BLaER1 treated with 17β-estradiol and CSF1 and Interleukin-3, amounts not matched to agents 10 nM and 100 nM (cell line): ENCODE measurements around the gene A3GALT2.
A peak's percentile ranks its signal among the peaks of the same experiment; 100 is the strongest.

Experiments
- H3K27ac ChIP-seq, 11 experiments: shearing (Covaris generic); formaldehyde crosslinking; 2 replicates each; pipeline ENCODE4 v1.8.1; 2022
- H3K27me3 ChIP-seq, 11 experiments: shearing (Covaris generic); formaldehyde crosslinking; 2 replicates each; pipeline ENCODE4 v1.8.1; 2022
- H3K36me3 ChIP-seq, 11 experiments: shearing (Covaris generic); formaldehyde crosslinking; 2 replicates each; pipeline ENCODE4 v1.8.1; 2022
- H3K4me1 ChIP-seq, 10 experiments: shearing (Covaris generic); formaldehyde crosslinking; 2 replicates each; pipeline ENCODE4 v1.8.1; 2022
- H3K4me2 ChIP-seq, 11 experiments: shearing (Covaris generic); formaldehyde crosslinking; 2 replicates each; pipeline ENCODE4 v1.8.1; 2022
- H3K4me3 ChIP-seq, 10 experiments: shearing (Covaris generic); formaldehyde crosslinking; 2 replicates each; pipeline ENCODE4 v1.8.1; 2022
- H3K9ac ChIP-seq, 11 experiments: shearing (Covaris generic); formaldehyde crosslinking; 2 replicates each; pipeline ENCODE4 v1.8.1; 2022
- H3K9me3 ChIP-seq, 11 experiments: shearing (Covaris generic); formaldehyde crosslinking; replicated peaks in 1 of 11; 2 replicates each; pipeline ENCODE4 v1.8.1; 2022
- H4K20me1 ChIP-seq, 11 experiments: shearing (Covaris generic); formaldehyde crosslinking; 2 replicates each; pipeline ENCODE4 v1.8.1; 2022
- Cebpa-rat ChIP-seq, 11 experiments: shearing (Covaris generic); IDR thresholded peaks; 2 replicates each; pipeline ENCODE4 v1.8.1; 2022

A3GALT2 gene

GRCh38 chr1:33274446-33274845, 46.5 kb downstream of the A3GALT2 start:
- TF ChIP-seq Cebpa-rat (IDR thresholded peaks at IDR 0.05) = no peak
- H3K9me3 ChIP-seq = no peaks in the 10 kb centered on the region
- no peak overlapping the region for H3K27ac ChIP-seq
- H4K20me1 ChIP-seq = peaks cover 56 to 87% (median 72%) of the 10 kb centered on the region in 11 experiments; a peak in 21 of 22 replicates
- H3K4me1 ChIP-seq = peaks cover 0 to 30% (median 18%) of the 10 kb centered on the region in 10 experiments; a peak in 12 of 20 replicates
- no peak overlapping the region for H3K9ac ChIP-seq
- H3K27me3 ChIP-seq = no peaks in the 10 kb centered on the region
- H3K4me3 ChIP-seq = no peak overlapping the region
- H3K36me3 ChIP-seq = peaks cover 61 to 98% (median 84%) of the 10 kb centered on the region in 11 experiments
- no peak overlapping the region for H3K4me2 ChIP-seq

GRCh38 chr1:33273961-33274371, 46.9 kb downstream of the A3GALT2 start:
- Histone ChIP-seq H3K27me3 (no peaks in the 10 kb centered on the region), H3K27ac (no peak overlapping the region), H3K9me3 (no peaks in the 10 kb centered on the region), H3K4me1 (peaks cover 0 to 30% (median 18%) of the 10 kb centered on the region in 10 experiments; a peak in 12 of 20 replicates), H3K4me2 (no peak overlapping the region), H3K4me3 (no peak overlapping the region), H3K9ac (no peak overlapping the region), H3K36me3 (peaks cover 62 to 98% (median 84%) of the 10 kb centered on the region in 11 experiments), H4K20me1 (peaks cover 58 to 92% (median 77%) of the 10 kb centered on the region in 11 experiments; a peak in 21 of 22 replicates)
- TF ChIP-seq Cebpa-rat (IDR thresholded peaks at IDR 0.05) = no peak

GRCh38 chr1:33273406-33273805, 47.5 kb downstream of the A3GALT2 start:
- Histone ChIP-seq H3K27me3 (no peaks in the 10 kb centered on the region), H3K4me3 (no peak overlapping the region), H3K4me2 (no peak overlapping the region), H3K9me3 (no peaks in the 10 kb centered on the region), H3K9ac (no peak overlapping the region), H3K27ac (no peak overlapping the region), H3K4me1 (peaks cover 0 to 32% (median 18%) of the 10 kb centered on the region in 10 experiments; a peak in 12 of 20 replicates), H3K36me3 (peaks cover 59 to 98% (median 81%) of the 10 kb centered on the region in 11 experiments), H4K20me1 (peaks cover 64 to 97% (median 82%) of the 10 kb centered on the region in 11 experiments; a peak in 21 of 22 replicates)
- TF ChIP-seq Cebpa-rat (IDR thresholded peaks at IDR 0.05) = no peak

GRCh38 chr1:33272930-33273329, 48.0 kb downstream of the A3GALT2 start:
- Histone ChIP-seq H3K4me1 (peaks cover 0 to 32% (median 19%) of the 10 kb centered on the region in 10 experiments; a peak in 12 of 20 replicates), H3K27me3 (no peaks in the 10 kb centered on the region), H3K9me3 (no peaks in the 10 kb centered on the region), H3K36me3 (peaks cover 54 to 98% (median 78%) of the 10 kb centered on the region in 11 experiments), H3K4me3 (no peak overlapping the region), H3K27ac (0 out of 22 replicates have a peak overlapping the region, but pooled peaks of 1 of the 11 experiments have one; percentile 4), H4K20me1 (peaks cover 69 to 100% (median 85%) of the 10 kb centered on the region in 11 experiments; a peak in 21 of 22 replicates), H3K4me2 (no peak overlapping the region; a peak in 1 of 22 replicates), H3K9ac (peak overlapping the region in 1 of 11 experiments; percentile 2; a peak in 1 of 22 replicates)
- TF ChIP-seq Cebpa-rat (IDR thresholded peaks at IDR 0.05) = no peak

GRCh38 chr1:33272509-33272908, 48.4 kb downstream of the A3GALT2 start:
- Histone ChIP-seq H3K9ac (peak overlapping the region in 1 of 11 experiments; percentile 2; a peak in 1 of 22 replicates), H3K27me3 (no peaks in the 10 kb centered on the region), H3K36me3 (peaks cover 50 to 98% (median 74%) of the 10 kb centered on the region in 11 experiments), H3K27ac (0 out of 22 replicates have a peak overlapping the region, but pooled peaks of 1 of the 11 experiments have one; percentile 4), H3K9me3 (no peaks in the 10 kb centered on the region), H4K20me1 (peaks cover 73 to 100% (median 85%) of the 10 kb centered on the region in 11 experiments; a peak in 21 of 22 replicates), H3K4me2 (peak overlapping the region in 3 of 11 experiments; percentile 3 to 34 (median 21); a peak in 5 of 22 replicates), H3K4me1 (peaks cover 0 to 36% (median 21%) of the 10 kb centered on the region in 10 experiments; a peak in 12 of 20 replicates), H3K4me3 (no peak overlapping the region)
- TF ChIP-seq Cebpa-rat (IDR thresholded peaks at IDR 0.05) = no peak

- Histone ChIP-seq H3K27me3 (no peaks in the 10 kb centered on the region), H3K9me3 (no peaks in the 10 kb centered on the region), H3K27ac (no peak overlapping the region), H3K4me3 (no peak overlapping the region), H4K20me1 (peaks cover 79 to 100% (median 89%) of the 10 kb centered on the region in 11 experiments; a peak in 21 of 22 replicates), H3K36me3 (peaks cover 43 to 94% (median 71%) of the 10 kb centered on the region in 11 experiments), H3K4me2 (peak overlapping the region in 3 of 11 experiments; percentile 3 to 34 (median 21); a peak in 5 of 22 replicates), H3K9ac (no peak overlapping the region), H3K4me1 (peaks cover 0 to 41% (median 21%) of the 10 kb centered on the region in 10 experiments; a peak in 12 of 20 replicates)
- TF ChIP-seq Cebpa-rat (IDR thresholded peaks at IDR 0.05) = no peak
These were observed 49.0 kb downstream of the A3GALT2 start for GRCh38 chr1:33271666-33272505.

- Histone ChIP-seq H3K27ac (no peak overlapping the region; a peak in 1 of 22 replicates), H3K9me3 (no peaks in the 10 kb centered on the region), H3K4me2 (peak overlapping the region in 3 of 11 experiments; percentile 8 to 27 (median 14); a peak in 2 of 22 replicates), H3K4me1 (peaks cover 0 to 45% (median 21%) of the 10 kb centered on the region in 10 experiments; a peak in 12 of 20 replicates), H3K4me3 (no peak overlapping the region), H3K27me3 (no peaks in the 10 kb centered on the region), H3K9ac (0 out of 22 replicates have a peak overlapping the region, but pooled peaks of 1 of the 11 experiments have one; percentile 26), H4K20me1 (peaks cover 85 to 100% (median 96%) of the 10 kb centered on the region in 11 experiments), H3K36me3 (peaks cover 39 to 94% (median 71%) of the 10 kb centered on the region in 11 experiments)
- TF ChIP-seq Cebpa-rat (IDR thresholded peaks at IDR 0.05) = no peak
These were observed 50.0 kb downstream of the A3GALT2 start for GRCh38 chr1:33270808-33271465.

- peaks cover 0 to 45% (median 21%) of the 10 kb centered on the region in 10 experiments; a peak in 12 of 20 replicates for H3K4me1 ChIP-seq
- H3K36me3 ChIP-seq = peaks cover 34 to 94% (median 71%) of the 10 kb centered on the region in 11 experiments
- H3K27me3 ChIP-seq = no peaks in the 10 kb centered on the region
- no peak overlapping the region for H3K27ac ChIP-seq
- 0 out of 22 replicates have a peak overlapping the region, but pooled peaks of 1 of the 11 experiments have one; percentile 26 for H3K9ac ChIP-seq
- peaks cover 87 to 100% (median 99%) of the 10 kb centered on the region in 11 experiments for H4K20me1 ChIP-seq
- H3K9me3 ChIP-seq = no peaks in the 10 kb centered on the region
- 0 out of 22 replicates have a peak overlapping the region, but pooled peaks of 1 of the 11 experiments have one; percentile 14 for H3K4me2 ChIP-seq
- TF ChIP-seq Cebpa-rat (IDR thresholded peaks at IDR 0.05) = no peak
- H3K4me3 ChIP-seq = no peak overlapping the region
These were observed 50.5 kb downstream of the A3GALT2 start for GRCh38 chr1:33270379-33270778.
